Natural killer cell treated with Interleukin-12 subunit alpha and Interleukin-12 subunit beta and Interleukin-15 and Interleukin-18, amount 100 ng/mL, for 72 hours (primary cell): ENCODE measurements around the gene RAET1E. TPM values are rescaled to one million over a fixed set of nuclear protein-coding genes. Genes with fewer than 3 reads are reported as not detected.
A peak's percentile ranks its signal among the peaks of the same experiment; 100 is the strongest.
"Not testable (repeated sequence)": the region's sequence is repeated elsewhere in the genome, so short reads cannot be mapped to it uniquely, and the experiment has no call there.

Experiments used
- ATAC-seq, 2 donors: fragments of 150-1000 bp; cut with Tn5 transposase in 1 of 2; sonication (Bioruptor Pico), chemical (Tn5 transposase) in 1 of 2; 2 replicates each; pipeline ENCODE4 v1.10.0; 2021
- DNase-seq: peaks from one replicate; pipeline ENCODE4 v3.0.0; 2022; ENCODE audit warnings: low spot score
- H3K27ac Mint-ChIP-seq, 2 donors: 1 replicate in 1 of 2; 2 replicates in 1 of 2; pipeline ENCODE4 v1.8.0; 2022; ENCODE audit warnings: mixed read lengths in 2 of 2, mild to moderate bottlenecking in 1 of 2, moderate library complexity in 1 of 2
- H3K27me3 Mint-ChIP-seq, 2 donors: 1 replicate in 1 of 2; 2 replicates in 1 of 2; pipeline ENCODE4 v1.8.0; 2022; ENCODE audit warnings: mixed read lengths in 2 of 2
- H3K36me3 Mint-ChIP-seq: one replicate; pipeline ENCODE4 v1.8.0; 2022; ENCODE audit warnings: mixed read lengths
- H3K4me1 Mint-ChIP-seq, 2 donors: 1 replicate in 1 of 2; 2 replicates in 1 of 2; pipeline ENCODE4 v1.8.0; 2022; ENCODE audit warnings: low read depth in 2 of 2, mixed read lengths in 2 of 2, mild to moderate bottlenecking in 1 of 2
- H3K4me3 Mint-ChIP-seq: one replicate; pipeline ENCODE4 v1.8.0; 2022; ENCODE audit warnings: mixed read lengths
- H3K9me3 Mint-ChIP-seq: 2 replicates; pipeline ENCODE4 v1.8.0; 2022; ENCODE audit warnings: mixed read lengths
- total RNA-seq, 2 donors: library from RNA; stranded (reverse); gene quantifications; one replicate each; pipeline ENCODE4 v1.2.3, GENCODE V29; 2022

RAET1E gene
- total RNA-seq = not detected

GRCh38 chr6:149897855-149898744 lies at the start of gene RAET1E:
Gene RAET1E (minus strand): TSS chr6:149898113. CDS start chr6:149890901, 7,212 bp downstream.
- no peak within 1 kb of the TSS for H3K27ac Mint-ChIP-seq
- no peaks in the 10 kb centered on the region for H3K36me3 Mint-ChIP-seq
- ATAC-seq = no peak
- DNase-seq = no peak
- H3K9me3 Mint-ChIP-seq = no peaks in the 10 kb centered on the region
- peaks cover 12 to 13% of the 10 kb centered on the region in 2 donors for H3K27me3 Mint-ChIP-seq
- H3K4me3 Mint-ChIP-seq = peak within 1 kb of the TSS; percentile 18
- H3K4me1 Mint-ChIP-seq = peaks cover 0 to 5% of the 10 kb centered on the region in 2 donors

- not testable (repeated sequence) for H3K4me1 Mint-ChIP-seq, DNase-seq, H3K27ac Mint-ChIP-seq, H3K4me3 Mint-ChIP-seq, H3K36me3 Mint-ChIP-seq, ATAC-seq, H3K9me3 Mint-ChIP-seq
- peaks cover 23 to 35% of the 10 kb centered on the region in 2 donors for H3K27me3 Mint-ChIP-seq
These were observed 49.6 kb upstream of the RAET1E start for GRCh38 chr6:149947533-149947932.

- not testable (repeated sequence) for H3K36me3 Mint-ChIP-seq, DNase-seq, H3K9me3 Mint-ChIP-seq, H3K4me1 Mint-ChIP-seq, H3K27ac Mint-ChIP-seq, ATAC-seq, H3K4me3 Mint-ChIP-seq
- peaks cover 17 to 26% of the 10 kb centered on the region in 2 donors for H3K27me3 Mint-ChIP-seq
These were observed 48.7 kb upstream of the RAET1E start for GRCh38 chr6:149946631-149947030.

GRCh38 chr6:149945276-149945675 lies 47.4 kb upstream of the RAET1E start:
- not testable (repeated sequence) for H3K4me3 Mint-ChIP-seq, H3K36me3 Mint-ChIP-seq, H3K9me3 Mint-ChIP-seq, H3K27ac Mint-ChIP-seq, DNase-seq, ATAC-seq
- H3K4me1 Mint-ChIP-seq = peaks cover 4 to 11% of the 10 kb centered on the region in 2 donors
- H3K27me3 Mint-ChIP-seq = peaks cover 11 to 16% of the 10 kb centered on the region in 2 donors

- not testable (repeated sequence) for DNase-seq, H3K9me3 Mint-ChIP-seq, ATAC-seq, H3K36me3 Mint-ChIP-seq, H3K4me3 Mint-ChIP-seq, H3K27ac Mint-ChIP-seq
- peaks cover 13 to 20% of the 10 kb centered on the region in 2 donors for H3K4me1 Mint-ChIP-seq
- peaks cover 20 to 21% of the 10 kb centered on the region in 2 donors for H3K27me3 Mint-ChIP-seq
These were observed 45.4 kb upstream of the RAET1E start for GRCh38 chr6:149943321-149943720.

GRCh38 chr6:149942461-149942829 lies 44.5 kb upstream of the RAET1E start:
- no peak for DNase-seq
- H3K4me3 Mint-ChIP-seq = peak overlapping the region; percentile 90
- peak overlapping the region in 1 of 2 donors; percentile 66 for H3K27ac Mint-ChIP-seq
- H3K27me3 Mint-ChIP-seq = peaks cover 24 to 26% of the 10 kb centered on the region in 2 donors
- H3K4me1 Mint-ChIP-seq = peaks cover 13 to 20% of the 10 kb centered on the region in 2 donors
- no peaks in the 10 kb centered on the region for H3K9me3 Mint-ChIP-seq
- H3K36me3 Mint-ChIP-seq = no peaks in the 10 kb centered on the region
- no peak for ATAC-seq

- H3K27ac Mint-ChIP-seq = peak within 1 kb of the TSS in 1 of 2 donors; percentile 80
- ATAC-seq = peak; percentile 94 to 96
- H3K36me3 Mint-ChIP-seq = no peaks in the 10 kb centered on the region
- H3K4me1 Mint-ChIP-seq = peaks cover 13 to 20% of the 10 kb centered on the region in 2 donors
- no peaks in the 10 kb centered on the region for H3K9me3 Mint-ChIP-seq
- peaks cover 29 to 33% of the 10 kb centered on the region in 2 donors for H3K27me3 Mint-ChIP-seq
- DNase-seq = peak; percentile 92
- H3K4me3 Mint-ChIP-seq = peak within 1 kb of the TSS; percentile 90
These were observed 43.9 kb upstream of the RAET1E start, which contains the start of gene ULBP2 for GRCh38 chr6:149941583-149942460. Gene ULBP2 (plus strand): TSS chr6:149942014. CDS start chr6:149942073, 59 bp downstream.

- H3K27me3 Mint-ChIP-seq = peaks cover 37 to 42% of the 10 kb centered on the region in 2 donors
- H3K27ac Mint-ChIP-seq = no peak overlapping the region
- H3K4me3 Mint-ChIP-seq = peak overlapping the region; percentile 48
- H3K9me3 Mint-ChIP-seq = no peaks in the 10 kb centered on the region
- H3K36me3 Mint-ChIP-seq = no peaks in the 10 kb centered on the region
- no peak for ATAC-seq
- DNase-seq = no peak
- peaks cover 13 to 20% of the 10 kb centered on the region in 2 donors for H3K4me1 Mint-ChIP-seq
These were observed 42.7 kb upstream of the RAET1E start for GRCh38 chr6:149940672-149940982.

- Mint-ChIP-seq H3K4me3 (peak overlapping the region; percentile 87), H3K27ac (peak overlapping the region in 1 of 2 donors; percentile 16), H3K9me3 (no peaks in the 10 kb centered on the region), H3K36me3 (no peaks in the 10 kb centered on the region), H3K27me3 (peaks cover 42 to 48% of the 10 kb centered on the region in 2 donors), H3K4me1 (peaks cover 13 to 20% of the 10 kb centered on the region in 2 donors)
- no peak for ATAC-seq
- no peak for DNase-seq
These were observed 42.2 kb upstream of the RAET1E start for GRCh38 chr6:149939909-149940671.

- no peaks in the 10 kb centered on the region for H3K9me3 Mint-ChIP-seq
- H3K4me1 Mint-ChIP-seq = peaks cover 20% of the 10 kb centered on the region in 2 donors
- no peaks in the 10 kb centered on the region for H3K36me3 Mint-ChIP-seq
- DNase-seq (no peak), ATAC-seq (no peak)
- H3K27me3 Mint-ChIP-seq = peaks cover 47 to 55% of the 10 kb centered on the region in 2 donors
- peak overlapping the region; percentile 16 to 71 for H3K27ac Mint-ChIP-seq
- peak overlapping the region; percentile 87 for H3K4me3 Mint-ChIP-seq
These were observed 41.4 kb upstream of the RAET1E start for GRCh38 chr6:149939356-149939648.

GRCh38 chr6:149938571-149939355 lies 40.9 kb upstream of the RAET1E start:
- no peaks in the 10 kb centered on the region for H3K36me3 Mint-ChIP-seq
- peak overlapping the region; percentile 87 for H3K4me3 Mint-ChIP-seq
- DNase-seq (peak; percentile 72), ATAC-seq (peak; percentile 56 to 74)
- H3K27me3 Mint-ChIP-seq = peaks cover 50 to 61% of the 10 kb centered on the region in 2 donors
- peaks cover 22 to 23% of the 10 kb centered on the region in 2 donors for H3K4me1 Mint-ChIP-seq
- H3K9me3 Mint-ChIP-seq = no peaks in the 10 kb centered on the region
- peak overlapping the region; percentile 16 to 71 for H3K27ac Mint-ChIP-seq

- H3K4me3 Mint-ChIP-seq = peak overlapping the region; percentile 87
- not testable (repeated sequence) for H3K27ac Mint-ChIP-seq, ATAC-seq, H3K9me3 Mint-ChIP-seq, DNase-seq, H3K36me3 Mint-ChIP-seq
- H3K27me3 Mint-ChIP-seq = peaks cover 56 to 67% of the 10 kb centered on the region in 2 donors
- peaks cover 22 to 23% of the 10 kb centered on the region in 2 donors for H3K4me1 Mint-ChIP-seq
These were observed 40.2 kb upstream of the RAET1E start for GRCh38 chr6:149938013-149938570.
